Cardiac muscle cell (in vitro differentiated cells and primary cell): Measurements from ENCODE around the gene GSK3B. TPM values are rescaled to one million over a fixed set of nuclear protein-coding genes. Genes with fewer than 3 reads are reported as not detected.
A peak's percentile ranks its signal among the peaks of the same experiment; 100 is the strongest.
"Not testable (repeated sequence)": the region's sequence is repeated elsewhere in the genome, so short reads cannot be mapped to it uniquely, and the experiment has no call there.

ENCODE experiments used
- DNase-seq, 2 donors: peaks; one replicate each; pipeline versions ENCODE4 v3.0.0 to v3.0.0-alpha.2; 2010 to 2017; ENCODE audit warnings: low read depth in 1 of 2, low spot score in 1 of 2
- H3K27ac ChIP-seq: fragments of 200-600 bp; sonication (generic); 2 replicates; pipeline ENCODE4 v1.5.1; 2016
- H3K27me3 ChIP-seq: fragments of 200-600 bp; sonication (generic); 2 replicates; pipeline ENCODE4 v1.6.0; 2016; ENCODE audit warnings: control low read depth
- H3K36me3 ChIP-seq: fragments of 200-600 bp; sonication (generic); 2 replicates; pipeline ENCODE4 v1.5.1; 2016; ENCODE audit warnings: control low read depth
- H3K4me1 ChIP-seq: fragments of 200-600 bp; sonication (generic); 2 replicates; pipeline ENCODE4 v1.8.1; 2017; ENCODE audit warnings: low read depth, mild to moderate bottlenecking, mixed run types
- H3K4me3 ChIP-seq: fragments of 200-600 bp; sonication (generic); 2 replicates; pipeline ENCODE4 v1.5.1; 2016; ENCODE audit warnings: mild to moderate bottlenecking
- H3K9me3 ChIP-seq: fragments of 200-600 bp; sonication (generic); 2 replicates; pipeline ENCODE4 v1.5.1; 2017; ENCODE audit warnings: low read depth, mild to moderate bottlenecking, control low read depth
- CTCF ChIP-seq: IDR thresholded peaks from 2 replicates; pipeline ENCODE4 v1.5.1; 2012; ENCODE audit warnings: low read depth, mild to moderate bottlenecking, low read length
- polyA plus RNA-seq: library from polyadenylated mRNA; unstranded; fragments of >200 nt; fragmentation: Nextera tagmentation; extraction: Ambion mirVana; gene quantifications from 2 replicates; pipeline ENCODE4 v1.2.1, GENCODE V29; 2016
- total RNA-seq: library from RNA; depleted of rRNA; stranded (reverse); fragments of >200 nt; gene quantifications from 2 replicates; pipeline ENCODE4 v1.2.3, GENCODE V29; 2016

GSK3B gene
- total and polyA plus RNA-seq, 2 experiments from 2014 or later = 20.4 to 48.3 TPM

DNA sequence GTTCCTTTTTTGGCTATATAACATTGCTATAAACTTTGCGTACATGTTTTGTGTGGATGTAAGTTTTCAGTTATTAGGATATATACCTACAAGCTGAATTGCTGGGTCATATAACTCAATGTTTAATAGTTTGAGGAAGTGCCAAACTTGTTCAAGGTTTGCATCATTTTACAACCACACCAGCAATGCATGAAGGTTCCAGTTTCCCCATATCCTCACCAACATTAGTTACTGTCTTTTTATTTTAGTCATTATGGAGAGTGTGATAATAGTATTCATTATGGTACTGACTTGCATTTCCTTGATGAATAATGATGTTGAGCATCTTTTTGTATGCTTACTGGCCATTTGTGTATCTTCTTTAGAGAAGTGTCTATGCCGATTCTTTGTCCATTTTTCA lies 200.1 kb downstream of the GSK3B start:
- Histone ChIP-seq H3K4me1 (no peaks in the 10 kb centered on the region), H3K27me3 (no peaks in the 10 kb centered on the region), H3K4me3 (no peak overlapping the region), H3K9me3 (no peaks in the 10 kb centered on the region), H3K27ac (no peak overlapping the region), H3K36me3 (peaks cover 3% of the 10 kb centered on the region)
- TF ChIP-seq CTCF = no peak
- no peak for DNase-seq

GRCh38 chr3:119893769-119894168 lies 200.5 kb downstream of the GSK3B start:
- no peak overlapping the region for H3K27ac ChIP-seq

DNA sequence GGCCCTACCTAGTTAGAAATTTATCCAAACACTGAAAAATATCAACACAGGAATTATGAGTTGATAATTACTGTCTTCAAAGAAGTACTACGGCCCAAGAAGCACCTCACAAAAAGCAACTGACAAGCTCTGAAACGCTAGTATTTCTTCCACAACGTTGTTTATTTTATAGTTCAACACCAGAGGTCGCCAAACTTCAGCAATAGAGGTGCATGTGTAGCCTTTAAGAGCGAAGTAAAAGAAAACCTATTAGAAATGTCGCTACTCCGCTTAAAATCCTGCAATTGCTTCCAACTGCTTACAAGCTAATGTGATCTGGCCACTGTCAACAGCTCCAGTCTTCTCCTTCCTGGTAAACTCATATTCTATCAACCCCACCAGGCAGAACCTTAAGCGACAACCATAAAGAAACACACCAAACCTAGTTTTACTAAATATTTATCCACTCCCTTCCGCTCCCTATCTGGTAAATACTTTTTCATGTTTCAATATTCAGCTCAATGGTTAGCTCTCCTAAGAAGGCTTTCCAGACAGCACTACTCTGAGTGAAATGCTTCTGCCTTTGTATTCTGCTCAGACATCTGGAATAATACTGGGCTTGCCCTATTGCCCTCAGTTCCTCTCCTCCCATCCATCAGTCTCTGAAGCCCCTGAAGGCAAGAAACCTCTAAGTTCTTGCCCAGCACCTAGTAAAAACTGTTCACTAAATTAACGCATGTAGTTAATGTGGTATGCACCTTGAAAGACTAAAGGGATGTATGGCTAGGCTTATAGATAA lies 202.1 kb downstream of the GSK3B start:
- H3K9me3 ChIP-seq = no peaks in the 10 kb centered on the region
- peak; percentile 79 to 87 for DNase-seq

More at GRCh38 chr3:119893769-119894168, 200.5 kb downstream of the GSK3B start:
- no peak for DNase-seq
- Histone ChIP-seq H3K4me1 (no peaks in the 10 kb centered on the region), H3K27me3 (no peaks in the 10 kb centered on the region), H3K36me3 (peaks cover under 1% of the 10 kb centered on the region), H3K9me3 (no peaks in the 10 kb centered on the region), H3K4me3 (no peak overlapping the region)
- TF ChIP-seq CTCF = no peak

DNA sequence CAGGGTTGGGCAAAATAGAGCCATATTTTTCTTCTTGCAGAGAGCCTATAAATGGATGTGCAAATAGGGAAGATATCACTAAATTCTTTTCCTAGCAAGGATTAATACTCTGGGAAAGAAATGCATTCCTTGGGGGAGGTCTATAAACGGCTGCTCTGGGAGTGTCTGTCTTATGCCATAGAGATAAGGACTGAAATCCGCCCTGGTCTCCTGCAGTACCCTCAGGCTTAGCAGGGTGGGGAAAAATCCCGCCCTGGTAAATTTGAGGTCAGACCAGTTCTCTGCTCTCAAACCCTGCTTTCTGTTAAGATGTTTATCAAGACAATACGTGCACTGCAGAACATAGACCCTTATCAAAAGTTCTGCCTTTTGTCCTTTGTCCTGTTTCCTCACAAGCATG lies 205.6 kb downstream of the GSK3B start:
- not testable (repeated sequence) for H3K27ac ChIP-seq, H3K36me3 ChIP-seq, H3K4me3 ChIP-seq, H3K9me3 ChIP-seq, H3K4me1 ChIP-seq, H3K27me3 ChIP-seq, DNase-seq

More for the DNA sequence above, 202.1 kb downstream of the GSK3B start:
- Histone ChIP-seq H3K4me3 (no peak overlapping the region), H3K4me1 (no peaks in the 10 kb centered on the region), H3K36me3 (no peaks in the 10 kb centered on the region), H3K27ac (peak overlapping the region; percentile 7), H3K27me3 (no peaks in the 10 kb centered on the region)
- peak; percentile 66 for TF ChIP-seq CTCF

- no peaks in the 10 kb centered on the region for H3K9me3 ChIP-seq
- H3K36me3 ChIP-seq = peaks cover 3% of the 10 kb centered on the region
- DNase-seq = peak in 1 of 2 donors; percentile 11
- H3K4me3 ChIP-seq = no peak overlapping the region
- H3K27me3 ChIP-seq = no peaks in the 10 kb centered on the region
- no peak for TF ChIP-seq CTCF
- no peaks in the 10 kb centered on the region for H3K4me1 ChIP-seq
- H3K27ac ChIP-seq = no peak overlapping the region
These were observed 208.3 kb downstream of the GSK3B start for GRCh38 chr3:119885746-119886530.

DNA sequence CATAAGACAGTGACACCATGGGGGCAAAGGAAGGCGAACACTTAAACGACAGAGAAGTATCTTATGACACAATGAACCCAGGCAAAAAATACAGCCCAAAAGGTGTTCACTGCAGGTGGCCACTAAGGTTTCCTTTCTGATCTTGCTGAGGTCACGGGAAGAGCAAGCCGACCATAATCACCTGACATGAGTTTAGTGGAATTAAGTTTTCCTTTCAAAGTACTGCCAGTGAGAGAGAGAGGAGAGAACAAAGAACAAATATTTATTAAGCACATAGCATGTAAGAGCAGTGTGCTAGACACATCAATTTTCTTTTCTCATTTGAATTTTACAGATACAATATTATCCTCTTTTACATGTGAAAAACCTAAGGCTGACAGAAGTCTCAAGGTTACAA lies 210.1 kb downstream of the GSK3B start:
- peaks cover 3% of the 10 kb centered on the region for H3K36me3 ChIP-seq

More for the DNA sequence above, 210.1 kb downstream of the GSK3B start:
- Histone ChIP-seq H3K4me1 (no peaks in the 10 kb centered on the region), H3K9me3 (no peaks in the 10 kb centered on the region), H3K4me3 (no peak overlapping the region), H3K27ac (no peak overlapping the region), H3K27me3 (no peaks in the 10 kb centered on the region)
- no peak for DNase-seq
- no peak for TF ChIP-seq CTCF
